CD4-positive, alpha-beta T cell treated with Interleukin-6 for 4 hours (primary cell): ENCODE measurements around the gene EIPR1.
"Not testable (repeated sequence)": the region's sequence is repeated elsewhere in the genome, so short reads cannot be mapped to it uniquely, and the experiment has no call there.

Experiments
- DNase-seq: peaks from one replicate; pipeline ENCODE4 v3.0.0-alpha.2; 2020; ENCODE audit warnings: mixed read lengths

Gene EIPR1

DNA sequence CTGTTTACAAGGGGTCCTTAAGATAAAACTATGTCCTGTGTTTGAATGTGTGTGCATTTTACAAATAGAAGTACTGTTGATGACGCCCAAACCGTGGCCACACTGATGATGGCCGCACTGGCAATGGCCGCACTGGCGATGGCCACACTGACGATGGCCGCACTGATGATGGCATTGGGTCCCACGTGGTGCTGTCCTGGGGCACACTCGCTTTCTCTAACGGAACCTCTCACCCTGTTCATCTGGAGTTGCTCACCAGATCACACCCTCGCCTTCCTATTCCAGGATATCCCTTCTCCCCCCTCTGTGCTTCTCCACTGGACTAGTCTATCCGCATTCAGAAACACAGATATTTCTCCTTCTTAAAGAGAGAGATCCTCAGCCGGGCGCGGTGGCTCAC, 192.4 kb downstream of the EIPR1 start:
- DNase-seq = no peak

DNA sequence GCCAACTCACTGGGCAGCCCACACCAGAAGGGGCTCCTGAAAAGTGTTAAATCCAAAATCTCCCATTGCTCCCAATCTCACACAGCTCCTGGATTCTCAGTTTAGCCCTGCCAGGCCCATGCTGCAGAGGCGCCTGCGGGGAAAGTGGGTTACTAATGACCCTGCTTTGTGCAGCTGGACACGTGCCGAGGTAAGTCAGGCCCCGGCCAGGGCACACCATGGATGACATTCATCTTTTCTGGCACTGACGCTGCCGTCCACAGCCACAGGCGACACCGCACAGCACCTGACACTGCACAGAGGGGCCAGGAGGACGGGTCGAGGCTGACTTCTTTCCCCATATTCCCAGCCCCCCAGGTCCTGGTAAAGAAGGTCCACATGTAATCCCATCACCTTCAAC, 193.5 kb downstream of the EIPR1 start:
- no peak for DNase-seq

DNA sequence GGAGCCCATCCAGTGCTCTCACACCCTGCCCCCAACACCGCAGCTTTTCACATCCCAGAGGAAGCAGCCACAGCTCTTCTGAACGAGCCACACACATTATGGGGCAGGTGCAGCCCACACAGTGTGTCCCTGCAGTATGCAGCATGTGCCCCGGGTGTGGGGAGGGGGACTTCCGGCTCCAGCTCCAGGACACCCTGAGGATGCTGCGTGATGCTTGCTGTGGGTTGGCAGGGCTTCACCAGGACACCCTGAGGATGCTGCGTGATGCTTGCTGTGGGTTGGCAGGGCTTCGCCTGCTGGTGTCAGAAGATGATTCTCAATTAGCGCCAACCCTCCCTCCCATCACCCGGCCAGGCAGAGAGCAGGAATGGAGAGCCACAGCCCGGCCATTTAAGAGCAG, 193.9 kb downstream of the EIPR1 start:
- no peak for DNase-seq

DNA sequence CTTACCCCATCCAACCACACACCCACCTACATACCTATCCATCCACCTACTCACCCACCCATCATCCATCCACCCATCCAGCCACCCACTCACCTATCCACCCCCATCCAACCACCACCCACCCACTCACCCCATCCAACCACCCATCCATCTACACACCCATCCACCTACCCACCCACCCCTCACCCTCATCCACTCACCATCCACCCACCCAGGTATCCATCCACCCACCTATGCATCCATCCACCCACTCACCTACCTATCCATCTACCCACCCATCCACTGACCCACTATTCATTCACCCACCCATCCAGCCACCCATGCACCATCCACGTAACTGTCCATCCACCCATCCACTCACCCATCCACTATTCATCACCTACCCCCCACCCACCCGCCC, 194.8 kb downstream of the EIPR1 start:
- DNase-seq = no peak

DNA sequence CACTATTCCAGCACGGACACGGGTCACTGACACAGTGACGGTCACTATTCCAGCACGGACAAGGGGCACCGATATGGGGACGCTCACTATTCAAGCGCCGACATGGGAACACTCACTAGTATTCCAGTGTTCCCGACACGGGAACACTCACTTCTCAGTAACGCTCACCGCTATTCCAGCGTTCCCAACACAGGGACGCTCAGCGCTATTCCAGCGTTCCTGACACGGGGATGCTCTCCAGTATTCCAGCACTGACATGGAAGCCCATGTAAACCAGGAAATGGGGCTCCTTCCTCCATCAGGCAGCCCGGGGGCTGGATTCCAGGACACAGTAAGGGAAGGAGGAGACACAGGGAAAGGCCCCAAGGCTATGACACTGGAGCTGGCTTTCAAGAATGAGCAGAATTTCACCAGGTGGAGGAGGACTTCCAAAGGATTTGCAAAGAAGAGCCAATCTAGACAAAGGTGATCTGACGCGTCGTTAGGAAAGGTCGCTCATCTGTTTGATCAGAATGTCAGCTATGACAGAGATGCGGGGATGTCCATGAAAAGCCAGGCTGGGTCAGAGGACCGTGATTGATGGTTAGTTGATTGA, 196.1 kb downstream of the EIPR1 start:
- DNase-seq = no peak

DNA sequence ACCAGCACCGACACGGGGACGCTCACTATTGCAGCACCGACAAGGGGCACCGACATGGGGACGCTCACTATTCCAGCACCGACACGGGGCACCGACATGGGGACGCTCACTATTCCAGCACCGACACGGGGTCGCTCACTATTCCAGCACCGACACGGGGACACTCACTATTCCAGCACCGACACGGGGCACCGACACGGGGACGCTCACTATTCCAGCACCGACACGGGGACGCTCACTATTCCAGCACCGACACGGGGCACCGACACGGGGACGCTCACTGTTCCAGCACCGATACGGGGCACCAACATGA, 196.8 kb downstream of the EIPR1 start:
- not testable (repeated sequence) for DNase-seq

DNA sequence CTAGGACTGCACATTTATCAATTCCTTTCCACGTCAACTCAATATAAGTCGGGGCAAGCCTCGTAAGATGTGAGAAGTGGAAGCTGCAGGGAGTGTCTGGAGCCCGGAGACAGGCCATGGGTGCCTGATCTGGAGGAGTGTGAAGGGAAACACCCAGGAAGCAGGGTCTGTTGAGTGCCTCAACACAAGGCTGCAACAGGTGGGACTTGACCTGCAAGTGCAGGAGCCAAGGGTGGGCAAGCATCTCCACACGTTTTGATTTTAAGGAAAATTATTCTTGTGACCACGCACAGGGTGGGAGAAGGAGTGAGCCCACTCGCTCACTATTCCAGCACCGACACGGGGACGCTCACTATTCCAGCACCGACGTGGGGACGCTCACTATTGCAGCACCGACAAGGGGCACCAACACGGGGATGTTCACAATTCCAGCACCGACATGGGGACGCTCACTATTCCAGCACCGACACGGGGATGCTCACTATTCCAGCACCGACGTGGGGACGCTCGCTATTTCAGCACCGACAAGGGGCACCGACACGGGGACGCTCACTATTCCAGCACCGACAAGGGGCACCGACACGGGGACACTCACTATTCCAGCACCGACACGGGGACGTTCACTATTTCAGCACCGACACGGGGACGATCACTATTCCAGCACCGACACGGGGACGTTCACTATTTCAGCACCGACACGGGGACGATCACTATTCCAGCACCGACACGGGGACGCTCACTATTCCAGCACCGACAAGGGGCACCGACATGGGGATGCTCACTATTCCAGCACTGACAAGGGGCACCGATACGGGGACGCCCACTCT, 197.3 kb downstream of the EIPR1 start:
- DNase-seq = no peak

DNA sequence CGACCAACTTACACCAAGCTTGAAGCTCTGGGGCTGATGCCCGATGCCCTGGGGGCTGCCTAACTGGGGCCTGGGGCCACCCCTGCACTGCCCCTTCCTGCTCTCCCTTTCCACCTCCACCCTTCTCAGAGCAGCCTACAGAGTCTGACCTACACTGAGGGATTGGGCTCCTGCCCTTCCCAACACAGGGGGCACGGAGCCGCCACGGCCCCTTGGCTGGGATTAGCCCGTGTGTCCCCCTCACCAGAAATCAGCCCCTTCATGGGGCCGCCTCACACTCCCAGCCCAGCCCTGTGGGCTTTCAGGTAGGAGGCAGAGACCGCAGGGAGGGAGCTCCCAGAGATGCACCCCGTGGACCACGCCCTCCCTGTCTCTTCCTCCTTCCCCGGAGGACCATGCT, 198.0 kb downstream of the EIPR1 start:
- DNase-seq = no peak

DNA sequence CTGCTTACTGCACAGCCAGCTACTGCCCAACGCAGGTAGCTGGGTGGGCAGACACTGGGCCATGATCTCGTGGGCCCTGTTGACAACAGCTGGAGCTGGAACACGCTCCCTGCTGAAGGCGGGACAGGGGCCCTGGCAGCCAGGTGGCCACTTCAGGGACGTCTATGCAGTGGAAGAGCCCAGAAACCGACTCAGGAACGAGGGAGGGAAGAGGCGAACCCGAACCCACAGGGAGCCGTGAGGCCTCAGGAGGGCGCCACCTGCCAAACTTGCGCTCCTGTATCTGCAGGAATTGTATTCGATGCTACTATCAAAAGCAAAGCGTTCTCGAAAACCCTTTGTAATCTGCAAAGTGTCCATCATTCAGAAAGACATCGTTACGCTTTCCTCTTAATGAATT, 198.4 kb downstream of the EIPR1 start:
- peak; percentile 18 for DNase-seq

DNA sequence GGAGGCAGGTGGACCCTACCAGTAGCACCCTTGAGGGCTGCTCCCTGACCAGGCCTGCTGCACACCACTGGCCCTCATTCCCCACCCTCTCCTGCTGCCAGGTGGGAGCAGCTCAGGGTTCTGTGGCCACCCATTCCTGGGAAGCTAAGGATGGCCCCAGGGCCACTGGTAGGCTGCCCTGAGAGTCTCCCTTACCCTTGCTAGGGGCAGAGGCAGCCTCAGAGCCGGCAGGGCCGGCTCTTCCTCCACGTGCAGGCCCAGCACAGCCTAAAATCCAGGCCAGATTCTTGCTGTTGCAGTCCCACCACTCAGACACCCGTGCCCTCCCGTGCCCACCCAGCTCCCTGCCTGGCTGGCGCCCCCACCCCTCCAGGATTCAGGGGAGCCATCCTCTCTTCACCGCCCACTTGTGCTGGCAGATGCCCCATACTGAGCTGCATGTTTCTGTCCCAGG, 199.0 kb downstream of the EIPR1 start:
- DNase-seq = no peak

DNA sequence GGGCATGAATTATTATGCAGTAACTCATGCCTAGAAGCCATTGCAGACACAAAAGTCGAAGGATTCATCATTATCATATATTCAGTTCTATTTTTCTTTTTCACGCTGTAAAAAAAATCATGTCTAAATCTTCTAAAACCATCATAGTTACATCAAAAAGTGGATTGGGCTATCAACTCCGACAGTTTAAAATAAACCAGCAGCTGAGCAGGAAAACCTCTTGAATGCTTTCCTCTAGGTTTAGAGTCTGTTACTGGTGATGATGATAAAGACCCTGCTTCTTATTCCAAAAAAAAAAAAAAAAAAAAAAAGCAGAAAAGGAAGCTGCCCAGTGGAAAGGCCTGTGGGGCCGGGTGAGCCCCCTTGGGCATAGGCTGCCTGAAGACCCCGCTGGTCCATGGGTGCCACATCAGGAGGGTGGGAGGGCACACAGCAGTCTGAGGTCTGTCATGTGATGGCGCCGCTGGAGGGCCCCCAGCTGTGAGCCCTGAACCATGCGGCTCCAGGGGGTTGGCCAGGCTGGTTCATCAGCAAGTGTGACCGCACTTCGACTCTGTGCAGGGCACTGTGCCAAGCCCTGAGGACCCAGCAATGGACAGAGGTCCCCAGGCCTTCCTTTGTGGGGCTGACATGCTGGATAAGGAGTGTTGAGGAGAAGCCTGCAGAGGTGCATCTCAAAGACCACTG, 199.6 kb downstream of the EIPR1 start:
- no peak for DNase-seq

DNA sequence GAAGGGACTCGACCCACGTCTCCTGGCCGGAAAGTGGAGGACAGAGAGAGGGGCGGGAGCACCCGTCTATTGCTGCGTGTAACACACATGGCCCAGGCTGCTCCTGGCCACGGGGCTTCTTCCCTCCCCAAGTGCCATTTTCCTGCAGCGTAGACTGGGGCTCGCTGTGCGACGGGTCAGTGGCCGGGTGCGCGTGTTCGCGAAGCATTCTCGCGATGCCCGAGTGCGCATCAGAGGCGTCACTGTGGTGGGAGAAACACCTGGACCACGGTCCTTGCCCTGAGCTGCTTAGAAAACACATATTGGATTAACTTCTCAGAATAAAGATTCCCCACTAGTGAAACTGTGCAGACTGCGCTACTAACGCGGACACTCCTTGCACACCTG, 200.8 kb downstream of the EIPR1 start:
- no peak for DNase-seq

DNA sequence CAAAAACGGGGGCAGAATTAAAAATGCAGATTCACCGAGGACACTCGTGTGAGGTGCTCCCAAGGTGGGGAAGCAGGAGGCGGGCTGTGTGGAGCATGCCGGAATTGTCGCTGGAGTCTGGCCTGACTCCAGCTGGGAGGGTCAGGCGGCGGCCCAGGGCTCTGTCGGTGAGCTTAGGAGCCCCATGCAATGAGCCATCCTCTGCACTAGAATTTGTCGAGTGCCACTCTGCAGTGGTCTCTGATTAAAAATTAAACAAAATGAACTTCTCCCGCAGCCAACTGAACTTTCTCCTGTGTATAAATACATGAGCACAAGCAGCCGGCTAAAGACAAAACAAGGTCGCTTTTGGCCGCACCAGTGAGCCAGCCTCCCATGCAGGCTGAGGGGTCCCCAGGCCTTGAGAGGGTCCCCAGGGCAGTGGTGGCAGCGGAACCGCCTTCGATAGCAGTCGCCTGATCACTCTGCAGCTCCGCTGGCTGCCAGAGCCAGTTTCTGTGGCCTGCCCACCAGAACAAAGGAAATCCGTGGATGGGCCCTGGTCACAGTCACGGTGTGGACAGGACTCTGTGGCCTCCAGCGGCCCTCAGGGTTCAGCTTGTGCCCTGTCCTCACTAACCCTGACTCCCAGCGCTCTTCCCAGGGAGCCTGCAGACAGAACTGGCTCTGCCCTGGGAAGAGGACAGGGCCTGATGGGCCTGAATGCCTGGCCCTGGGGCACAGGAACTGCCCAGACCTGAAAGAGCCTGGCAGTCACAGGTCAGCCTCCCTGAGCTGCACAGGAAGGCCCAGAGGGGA, 201.3 kb downstream of the EIPR1 start:
- DNase-seq = no peak

DNA sequence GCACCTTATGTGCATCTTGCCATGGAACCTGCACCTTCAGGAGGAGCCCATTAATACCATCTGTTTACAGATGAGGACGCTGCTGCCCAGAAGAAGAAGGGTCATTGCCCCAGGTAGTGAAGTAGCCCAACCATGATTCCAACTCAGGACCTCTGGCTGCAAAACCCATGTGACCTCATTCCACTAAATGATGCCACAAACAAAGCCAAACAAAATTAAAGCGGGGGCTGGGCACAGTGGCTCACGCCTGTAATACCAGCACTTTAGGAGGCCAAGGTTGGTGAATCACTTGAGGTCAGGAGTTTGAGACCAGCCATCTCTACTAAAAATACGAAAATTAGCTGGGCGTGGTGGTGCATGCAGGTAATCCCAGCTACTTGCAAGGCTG, 202.1 kb downstream of the EIPR1 start:
- DNase-seq = no peak

DNA sequence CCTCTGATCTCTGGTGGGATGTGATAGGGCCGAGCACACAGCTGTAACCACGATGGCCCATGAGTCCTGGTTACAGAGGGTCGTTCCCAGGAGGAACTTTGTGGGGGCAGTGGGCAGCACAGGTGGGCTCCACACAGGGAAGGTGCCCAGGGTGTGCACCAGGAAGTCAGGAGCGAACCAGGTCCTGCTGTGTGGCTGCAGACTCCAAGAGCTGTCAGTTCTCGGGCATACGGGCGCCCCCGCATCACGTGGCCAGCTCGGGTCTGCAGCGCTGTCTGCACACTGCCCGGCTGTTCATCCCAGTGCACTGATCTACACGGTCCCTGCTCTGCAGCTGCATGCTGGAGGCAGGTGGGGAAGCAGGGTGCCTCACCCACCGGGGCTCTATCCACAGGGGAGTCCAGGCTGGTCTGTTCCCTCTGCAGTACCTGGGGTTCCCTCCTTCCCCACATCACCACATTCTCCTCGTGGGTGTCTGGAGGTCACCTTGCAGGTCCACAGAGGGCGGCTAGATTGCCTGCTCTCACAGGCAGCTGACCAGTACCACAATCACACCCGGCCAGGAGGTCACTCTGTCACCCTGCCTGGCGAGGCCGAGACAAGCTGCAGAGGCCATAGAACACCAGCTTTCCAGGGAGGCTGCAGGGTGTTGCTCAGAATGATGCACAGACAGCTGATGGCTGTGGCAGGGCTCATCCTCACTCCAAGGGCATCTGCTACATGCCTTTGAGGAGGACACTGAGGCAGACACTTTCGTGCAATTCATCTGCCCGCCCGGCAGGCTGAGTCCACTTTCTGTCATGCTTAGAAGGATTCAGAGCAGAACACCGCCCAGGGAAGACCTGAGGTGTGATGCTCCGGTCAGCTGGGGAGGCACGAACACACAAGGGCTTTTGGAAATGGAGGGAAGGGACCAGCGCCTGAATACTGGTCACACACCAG, 202.7 kb downstream of the EIPR1 start:
- no peak for DNase-seq

DNA sequence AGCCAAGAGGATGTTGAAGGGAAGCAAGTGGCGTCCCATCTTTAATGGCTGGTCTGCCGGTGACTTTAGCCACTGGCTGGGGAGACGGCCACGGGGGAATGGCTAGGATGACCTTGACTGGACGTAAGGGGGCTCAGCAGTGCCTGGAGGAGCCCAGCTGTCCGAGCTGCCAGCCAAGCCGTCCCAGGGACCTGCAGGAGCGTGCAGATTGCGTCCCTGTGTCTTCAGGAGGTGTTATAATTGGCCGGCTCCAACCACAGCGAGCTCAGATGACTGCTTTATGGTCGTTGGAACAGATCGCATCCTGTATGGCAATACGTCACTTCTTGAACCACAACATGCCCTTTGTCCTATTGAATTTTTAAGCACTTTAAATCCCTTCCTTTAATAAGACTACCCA, 204.6 kb downstream of the EIPR1 start:
- DNase-seq = no peak

DNA sequence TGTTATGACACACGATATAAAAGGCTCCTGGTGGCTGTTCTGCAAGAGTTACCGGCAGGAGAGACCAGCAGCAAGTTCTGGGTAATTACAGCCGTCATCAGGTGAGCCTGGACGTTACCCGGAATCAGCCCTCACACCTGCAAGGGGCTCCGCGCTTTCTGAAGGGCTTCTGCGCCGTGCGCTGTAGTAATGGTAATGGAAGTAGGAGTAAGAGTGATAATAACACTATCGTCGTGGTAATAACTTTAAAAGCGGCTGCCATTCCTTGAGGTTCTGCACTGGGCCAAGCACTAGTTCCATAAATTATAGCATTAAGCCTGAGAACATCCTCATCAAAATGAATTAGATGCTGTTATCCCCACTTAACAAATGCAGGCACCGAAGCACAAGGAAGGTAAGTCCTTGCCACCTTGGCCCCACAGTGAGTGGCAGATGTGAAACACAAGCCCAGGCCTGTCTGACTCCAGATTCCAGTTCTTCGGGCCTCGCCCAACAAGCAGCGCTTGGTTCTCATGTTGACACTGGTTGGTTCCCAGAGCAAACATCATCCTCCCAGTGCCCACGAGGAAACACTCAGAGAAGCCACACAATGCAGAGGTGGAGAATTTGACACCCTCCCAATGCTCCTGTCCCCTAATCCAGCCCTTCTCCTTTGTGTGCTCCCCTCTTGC, 205.2 kb downstream of the EIPR1 start:
- DNase-seq = no peak

DNA sequence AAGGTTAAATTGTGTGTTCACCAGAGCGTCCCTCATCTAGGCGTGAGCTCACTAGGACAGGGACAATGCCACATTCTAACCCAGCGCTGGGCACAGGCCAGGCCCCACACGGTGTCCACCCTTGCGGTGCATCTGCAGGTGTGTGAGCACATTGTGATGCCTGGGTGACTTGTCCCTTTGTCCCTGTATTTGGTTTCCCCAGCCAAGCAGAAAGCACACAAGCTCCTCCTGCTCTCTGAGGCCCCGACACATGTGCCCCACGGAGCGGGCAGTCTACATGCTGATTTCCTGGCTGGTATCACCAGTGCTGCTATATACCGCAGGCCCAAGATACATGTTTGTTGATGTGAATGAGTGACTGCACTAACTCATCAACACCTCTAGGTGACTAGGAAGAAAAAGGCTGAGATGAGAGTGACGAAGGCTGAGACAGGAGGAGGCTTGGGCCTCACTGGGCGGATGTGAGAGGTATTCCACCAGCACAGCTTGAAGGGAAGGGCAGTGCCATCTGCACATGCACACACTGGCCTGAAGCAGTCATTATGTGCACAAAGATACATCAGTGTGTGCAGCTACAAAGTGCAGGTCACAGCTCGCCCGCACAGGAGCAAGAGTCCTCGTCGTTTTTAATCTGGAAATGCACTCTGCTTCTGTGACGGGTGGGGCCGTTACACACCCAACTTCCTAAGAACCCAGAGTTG, 205.9 kb downstream of the EIPR1 start:
- no peak for DNase-seq

DNA sequence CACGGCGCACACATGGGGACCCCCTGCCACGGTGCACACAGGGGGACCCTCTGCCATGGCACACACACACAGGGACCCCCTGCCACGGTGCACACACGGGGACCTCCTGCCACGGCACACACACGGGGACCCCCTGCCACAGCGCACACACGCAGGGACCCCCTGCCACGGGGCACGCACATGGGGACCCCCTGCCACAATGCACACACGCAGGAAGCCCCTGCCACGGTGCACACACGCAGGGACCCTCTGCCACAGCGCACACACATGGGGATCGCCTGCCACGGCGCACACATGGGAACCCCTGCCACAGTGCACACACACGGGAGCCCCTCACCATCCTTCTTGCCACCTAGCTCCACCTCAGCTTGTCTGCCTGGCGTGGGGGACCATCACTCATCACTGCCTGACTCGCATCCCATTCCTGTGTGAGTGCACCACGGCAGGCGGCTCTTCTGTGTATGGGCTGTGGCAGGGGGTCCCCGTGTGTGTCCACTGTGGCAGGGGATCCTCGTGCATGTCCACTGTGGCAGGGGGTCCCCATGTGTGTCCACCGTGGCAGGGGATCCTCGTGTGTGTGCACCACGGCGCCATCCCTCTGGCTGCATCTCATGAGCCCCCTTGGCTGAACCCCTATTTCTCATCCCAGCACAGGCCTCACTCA, 206.7 kb downstream of the EIPR1 start:
- no peak for DNase-seq

DNA sequence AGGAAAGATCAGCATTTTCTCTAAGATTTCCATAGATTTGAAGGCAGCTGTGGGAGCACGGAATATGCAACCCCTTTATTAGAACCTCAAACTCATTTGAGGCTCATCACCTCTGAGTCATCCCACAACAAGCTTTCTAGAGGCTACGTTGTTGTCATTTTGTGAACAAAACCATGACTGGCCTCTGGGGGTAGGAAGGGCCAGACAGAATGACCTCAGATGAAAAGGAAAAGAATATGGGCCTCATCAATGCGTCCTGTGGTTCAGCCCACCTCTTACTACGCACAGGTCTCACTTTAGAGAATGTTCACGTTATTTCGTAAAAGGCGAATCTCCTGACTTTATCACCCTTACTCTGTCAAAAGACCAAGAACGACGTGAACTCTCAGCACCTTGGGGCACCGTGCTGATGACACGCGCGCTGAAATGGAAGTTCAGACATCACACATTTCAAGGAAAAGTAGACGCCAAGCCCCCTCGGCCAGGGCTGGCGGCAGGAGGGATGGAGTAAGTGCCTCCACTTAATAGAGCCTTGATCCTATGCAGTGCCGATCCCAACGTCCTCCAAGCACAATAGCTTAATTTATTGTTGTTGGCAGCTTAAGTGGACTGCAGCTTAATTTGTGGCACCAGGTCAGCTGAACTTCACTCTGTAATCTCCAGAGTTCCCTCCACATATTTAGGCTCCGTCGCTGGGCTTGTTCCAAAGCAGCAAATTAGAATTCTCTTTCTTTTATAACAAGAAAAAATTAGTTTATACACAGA, 208.3 kb downstream of the EIPR1 start:
- DNase-seq = no peak
